NCI-H748 treated with DMSO at 0.1 percent for 48 hours (cell line): Measurements from ENCODE around the gene PSMD1.
A peak's percentile ranks its signal among the peaks of the same experiment; 100 is the strongest.
"Not testable (repeated sequence)": the region's sequence is repeated elsewhere in the genome, so short reads cannot be mapped to it uniquely, and the experiment has no call there.

ENCODE experiments used
- DNase-seq: peaks from one replicate; lab custom pipeline; 2025; lab: John Stamatoyannopoulos, UW

PSMD1 gene

GRCh38 chr2:231187736-231188505, 131.3 kb downstream of the PSMD1 start:
- no peak for DNase-seq

GRCh38 chr2:231188506-231189170, 132.0 kb downstream of the PSMD1 start:
- no peak for DNase-seq

GRCh38 chr2:231189171-231189530, 132.5 kb downstream of the PSMD1 start:
- DNase-seq: no peak

- no peak for DNase-seq
Measured at GRCh38 chr2:231189571-231190495, 133.2 kb downstream of the PSMD1 start.

GRCh38 chr2:231190531-231191197, 134.0 kb downstream of the PSMD1 start:
- DNase-seq: no peak

- no peak for DNase-seq
Measured at GRCh38 chr2:231191896-231192872, 135.5 kb downstream of the PSMD1 start.

- DNase-seq: no peak
Measured at GRCh38 chr2:231193216-231193615, 136.5 kb downstream of the PSMD1 start.

- DNase-seq: no peak
Measured at GRCh38 chr2:231196592-231196991, 139.9 kb downstream of the PSMD1 start.

GRCh38 chr2:231197196-231197595, 140.5 kb downstream of the PSMD1 start:
- not testable (repeated sequence) for DNase-seq

- DNase-seq: no peak
Measured at GRCh38 chr2:231197706-231198290, 141.1 kb downstream of the PSMD1 start.

GRCh38 chr2:231198291-231199173, 141.9 kb downstream of the PSMD1 start, which contains the start of gene ARMC9:
ARMC9 (plus strand) TSS chr2:231198631; CDS start chr2:231206239, 7,608 bp downstream.
- DNase-seq: peak; percentile 59

GRCh38 chr2:231199219-231199618, 142.6 kb downstream of the PSMD1 start:
- no peak for DNase-seq

- no peak for DNase-seq
Measured at GRCh38 chr2:231200805-231201474, 144.3 kb downstream of the PSMD1 start.

- DNase-seq: no peak
Measured at GRCh38 chr2:231201475-231201814, 144.8 kb downstream of the PSMD1 start.

GRCh38 chr2:231203087-231203486, 146.4 kb downstream of the PSMD1 start:
- no peak for DNase-seq

GRCh38 chr2:231204146-231204545, 147.5 kb downstream of the PSMD1 start:
- no peak for DNase-seq

- no peak for DNase-seq
Measured at GRCh38 chr2:231204581-231204980, 147.9 kb downstream of the PSMD1 start.

- DNase-seq: no peak
Measured at GRCh38 chr2:231207734-231208133, 151.1 kb downstream of the PSMD1 start.

GRCh38 chr2:231210782-231211181, 154.1 kb downstream of the PSMD1 start:
- DNase-seq: no peak
